Adrenal gland (tissue), 12 donors: ENCODE measurements around the gene C12orf57. TPM values are rescaled to one million over a fixed set of nuclear protein-coding genes. Genes with fewer than 3 reads are reported as not detected.

ENCODE experiments used
- DNase-seq, 7 donors: peaks; one replicate each; pipeline ENCODE4 v3.0.0-alpha.2; 2019 to 2020
- H3K27ac ChIP-seq, 5 donors: fragments of 200-600 bp; sonication (generic) in 4 of 5; 1 replicate in 3 of 5; 2 replicates in 2 of 5; pipeline versions ENCODE4 v1.5.1 to v1.8.0; 2016 to 2020; ENCODE audit warnings: mild to moderate bottlenecking in 1 of 5
- H3K27me3 ChIP-seq: fragments of 200-600 bp; 2 replicates; pipeline ENCODE4 v1.8.0; 2021
- H3K36me3 ChIP-seq, 2 donors: fragments of 200-600 bp; replicated peaks in 1 of 2; 1 replicate in 1 of 2; 2 replicates in 1 of 2; pipeline versions ENCODE4 v1.5.1 to v1.8.0; 2018 to 2022
- H3K4me1 ChIP-seq, 2 donors: fragments of 200-600 bp; replicated peaks in 1 of 2; 1 replicate in 1 of 2; 2 replicates in 1 of 2; pipeline versions ENCODE4 v1.5.1 to v1.8.0; 2018 to 2021
- H3K4me3 ChIP-seq, 4 donors: fragments of 200-600 bp; sonication (generic) in 3 of 4; one replicate each; pipeline ENCODE4 v1.5.1; 2016 to 2018
- H3K9me3 ChIP-seq, 3 donors: fragments of 200-600 bp; sonication (generic) in 1 of 3; replicated peaks in 1 of 3; 1 replicate in 2 of 3; 2 replicates in 1 of 3; pipeline versions ENCODE4 v1.5.1 to v1.8.0; 2016 to 2021
- POLR2A ChIP-seq, 2 donors: fragments of 450-650 bp; IDR thresholded peaks; one replicate each; pipeline ENCODE4 v1.6.1; 2017; ENCODE audit warnings: antibody characterized with exemption in 2 of 2, mild to moderate bottlenecking in 2 of 2, moderate library complexity in 1 of 2
- WGBS, 4 donors: extraction: QIAGEN DNeasy Blood & Tissue Kit in 2 of 4; methylation state at CpG; one replicate each; pipeline versions ENCODE4 v1.1.5 to v1.1.7; 2013 to 2017; 5-methylcytosine and 5-hydroxymethylcytosine counted together
- intact Hi-C, 2 donors: fragments of 100-400 bp; cut with DNase I; formaldehyde crosslinking; loops; one replicate each; pipeline versions ENCODE4 v1.14.1 to v1.15.0; 2022 to 2023
- polyA plus RNA-seq, 3 donors: library from polyadenylated mRNA; stranded (reverse); fragments of 200-250 nt in 2 of 3; fragments of 350-450 nt in 1 of 3; fragmentation: Illumina TruSeq in 1 of 3; extraction: RNeasy Lipid Tissue Mini Kit (QIAGEN cat#74804) in 1 of 3; gene quantifications; one replicate each; pipeline ENCODE4 v1.2.3, GENCODE V29; 2013 to 2014
- total RNA-seq, 9 donors: library from RNA; depleted of rRNA in 4 of 9; stranded (reverse); fragments of >200 nt in 4 of 9; fragments of 120-200 nt in 1 of 9; fragmentation: NEBNext Ultra II Directional in 1 of 9; extraction: Animal tissue kit (Norgen Biotek cat#: 25700) in 1 of 9; gene quantifications; one replicate each; pipeline versions ENCODE4 v1.1.0 to v1.2.4, GENCODE V29; 2013 to 2023
- TF ChIP-seq, protein P1 (sequence below), 6 experiments: fragments of 450-650 bp in 4 of 6; fragments of 200-600 bp in 2 of 6; sonication (generic) in 1 of 6; IDR thresholded peaks; 1 replicate in 5 of 6; 2 replicates in 1 of 6; pipeline versions ENCODE4 v1.5.1 to v1.8.0; 2016 to 2021; ENCODE audit warnings: antibody characterized with exemption in 6 of 6, mild to moderate bottlenecking in 2 of 6, moderate library complexity in 1 of 6
- donor health status: healthy with polysubstance abuse.
- donor health status: Bipolar disorder and iron deficiency.
- donor health status: DM: yes; HTN: yes; CAD: no.
- donor health status: DM: no; HTN: no; CAD: no.
- donor health status: DM: no; HTN: no; CAD: no.
- donor health status: DM: yes; HTN: yes; CAD: no.

The C12orf57 gene
- total and polyA plus RNA-seq, 12 donors, result 58.4 to 505 (median 277) TPM

DNA sequence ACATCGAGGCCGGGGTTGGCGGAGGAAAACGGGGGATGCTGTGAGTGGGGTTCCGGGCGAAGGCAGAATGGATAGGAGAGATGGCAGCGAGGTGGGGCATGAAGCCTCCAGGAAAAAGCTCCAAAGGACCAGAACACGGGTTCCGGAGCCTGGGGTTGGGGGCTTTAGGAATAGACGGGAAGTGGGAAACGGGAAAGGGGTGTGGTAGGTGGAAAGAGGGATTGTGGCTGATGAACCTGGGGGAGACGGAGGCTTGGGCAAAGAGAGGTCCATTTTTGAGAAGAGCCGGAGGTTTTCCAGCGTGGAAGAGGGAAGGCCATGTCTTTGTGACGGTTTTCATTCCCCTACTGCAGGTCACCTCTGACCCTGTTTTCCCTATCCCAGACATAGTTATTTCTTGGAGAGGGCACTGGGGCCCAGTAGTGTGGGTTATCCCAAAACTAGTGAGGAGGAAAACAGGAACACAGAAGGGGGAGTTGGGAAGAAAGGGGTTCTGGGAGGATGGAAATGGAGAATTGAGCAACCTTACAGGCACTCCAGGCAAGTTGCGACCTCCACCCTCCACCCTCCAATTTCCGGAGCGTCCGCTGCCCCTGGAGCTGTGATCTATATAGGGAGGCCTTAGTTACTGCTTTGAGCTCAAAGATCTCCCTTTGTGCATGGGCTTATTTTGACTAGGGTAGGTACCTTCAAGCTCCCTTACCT lies 15.0 kb upstream of the C12orf57 start:
- 2 to 6% (median 5%) methylated on average over 19 of the region's 19 CpGs for WGBS, 4 donors
- no peak for TF ChIP-seq POLR2A (IDR thresholded peaks at IDR 0.05)
- TF ChIP-seq, protein P1, sequence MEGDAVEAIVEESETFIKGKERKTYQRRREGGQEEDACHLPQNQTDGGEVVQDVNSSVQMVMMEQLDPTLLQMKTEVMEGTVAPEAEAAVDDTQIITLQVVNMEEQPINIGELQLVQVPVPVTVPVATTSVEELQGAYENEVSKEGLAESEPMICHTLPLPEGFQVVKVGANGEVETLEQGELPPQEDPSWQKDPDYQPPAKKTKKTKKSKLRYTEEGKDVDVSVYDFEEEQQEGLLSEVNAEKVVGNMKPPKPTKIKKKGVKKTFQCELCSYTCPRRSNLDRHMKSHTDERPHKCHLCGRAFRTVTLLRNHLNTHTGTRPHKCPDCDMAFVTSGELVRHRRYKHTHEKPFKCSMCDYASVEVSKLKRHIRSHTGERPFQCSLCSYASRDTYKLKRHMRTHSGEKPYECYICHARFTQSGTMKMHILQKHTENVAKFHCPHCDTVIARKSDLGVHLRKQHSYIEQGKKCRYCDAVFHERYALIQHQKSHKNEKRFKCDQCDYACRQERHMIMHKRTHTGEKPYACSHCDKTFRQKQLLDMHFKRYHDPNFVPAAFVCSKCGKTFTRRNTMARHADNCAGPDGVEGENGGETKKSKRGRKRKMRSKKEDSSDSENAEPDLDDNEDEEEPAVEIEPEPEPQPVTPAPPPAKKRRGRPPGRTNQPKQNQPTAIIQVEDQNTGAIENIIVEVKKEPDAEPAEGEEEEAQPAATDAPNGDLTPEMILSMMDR (IDR thresholded peaks at IDR 0.05), result no peak
- H3K27ac ChIP-seq, result peak overlapping the region; percentile 54 to 98 (median 93)
- peak overlapping the region; percentile 40 to 91 (median 76) for H3K4me3 ChIP-seq
- H3K27me3 ChIP-seq, result no peaks in the 10 kb centered on the region
- no peaks in the 10 kb centered on the region for H3K9me3 ChIP-seq
- no peak for DNase-seq
- peaks cover 0 to 6% of the 10 kb centered on the region in 2 donors for H3K36me3 ChIP-seq
- H3K4me1 ChIP-seq, result peaks cover 51 to 76% of the 10 kb centered on the region in 2 donors
- intact Hi-C loops, result no loop called here

DNA sequence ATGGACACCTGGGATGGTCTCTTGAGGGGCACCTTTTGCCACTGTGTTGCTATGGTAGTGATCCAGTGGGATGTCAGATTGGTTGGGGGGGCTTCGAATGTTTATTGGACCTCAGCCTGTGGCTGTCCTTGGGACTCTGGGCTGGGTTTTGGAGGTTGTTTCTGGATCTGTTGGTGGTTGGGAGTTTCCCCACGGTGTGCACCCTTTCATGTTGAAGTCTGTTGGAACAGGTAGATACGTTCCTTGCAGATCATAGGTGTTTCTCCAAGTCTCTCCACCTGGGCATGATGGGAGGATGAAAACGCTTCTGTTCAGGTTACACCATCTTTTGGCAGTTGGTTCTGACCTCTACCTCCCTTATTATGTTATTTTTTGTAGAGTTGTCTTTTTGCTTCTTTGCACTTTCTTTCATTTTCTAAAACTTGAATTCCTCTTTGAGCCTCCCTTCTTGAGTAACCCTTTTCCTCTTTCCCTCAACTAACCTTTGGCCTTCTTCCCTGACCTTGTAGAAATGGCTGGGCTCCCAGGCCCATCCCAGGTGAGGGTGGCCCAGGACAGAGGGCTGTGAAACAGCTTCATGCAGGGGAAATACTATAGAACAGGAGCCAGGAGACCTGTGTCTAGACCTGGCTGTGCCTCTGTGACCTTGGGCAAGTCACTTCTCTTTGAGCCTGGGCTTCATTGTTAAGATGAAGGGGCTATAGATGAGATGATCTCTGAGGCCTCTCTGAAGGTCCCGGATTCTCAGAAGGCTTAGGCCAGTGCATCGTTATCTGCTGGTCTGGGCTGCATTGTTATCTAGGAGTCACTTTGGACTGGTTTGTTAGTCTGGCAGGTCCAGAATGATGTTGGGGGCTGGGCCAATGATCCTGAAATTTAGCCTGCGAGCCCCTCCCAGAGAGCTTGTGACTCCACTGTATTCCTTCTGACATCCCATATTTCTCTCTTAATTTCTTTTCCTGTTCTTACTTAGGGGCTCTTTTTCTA lies 14.1 kb upstream of the C12orf57 start:
- Histone ChIP-seq H3K9me3 (no peaks in the 10 kb centered on the region), H3K27ac (peak overlapping the region in 4 of 5 donors; percentile 82 to 98 (median 94)), H3K4me1 (peaks cover 43 to 72% of the 10 kb centered on the region in 2 donors), H3K36me3 (peaks cover 0 to 15% of the 10 kb centered on the region in 2 donors), H3K4me3 (peak overlapping the region in 3 of 4 donors; percentile 22 to 91 (median 64)), H3K27me3 (no peaks in the 10 kb centered on the region)
- DNase-seq, result no peak
- WGBS, 4 donors, result 21 to 31% (median 28%) methylated on average over 7 of the region's 7 CpGs
- intact Hi-C loops, result no loop called here
- no peak for TF ChIP-seq POLR2A (IDR thresholded peaks at IDR 0.05)
- TF ChIP-seq, protein P1 (IDR thresholded peaks at IDR 0.05), result no peak

DNA sequence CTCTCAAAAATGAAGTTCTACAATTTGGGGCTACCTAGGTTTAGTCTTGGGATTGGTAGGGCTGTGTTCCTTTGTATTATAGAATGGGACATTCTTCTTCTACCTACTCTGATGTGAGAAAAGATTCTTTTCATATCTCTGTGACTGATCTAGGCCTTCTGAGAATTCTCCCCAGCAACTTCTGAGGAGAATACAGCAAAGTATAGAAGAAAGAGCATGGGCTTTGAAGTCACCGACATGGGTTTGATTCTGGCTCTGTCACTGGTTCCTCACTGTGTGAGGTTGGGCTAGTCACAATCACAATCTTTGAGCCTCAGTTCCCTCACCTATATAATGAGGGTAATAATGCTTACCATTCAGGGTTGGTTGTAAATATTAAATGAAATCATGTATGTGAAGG lies 11.1 kb upstream of the C12orf57 start:
- no peaks in the 10 kb centered on the region for H3K27me3 ChIP-seq
- DNase-seq, result no peak
- H3K36me3 ChIP-seq, result peaks cover 0 to 30% of the 10 kb centered on the region in 2 donors
- intact Hi-C loops, result no loop called here
- H3K27ac ChIP-seq, result peak overlapping the region in 3 of 5 donors; percentile 46 to 57 (median 57)
- H3K4me1 ChIP-seq, result peaks cover 25 to 65% of the 10 kb centered on the region in 2 donors
- H3K9me3 ChIP-seq, result no peaks in the 10 kb centered on the region
- TF ChIP-seq POLR2A (IDR thresholded peaks at IDR 0.05), result no peak
- TF ChIP-seq, protein P1 (IDR thresholded peaks at IDR 0.05), result no peak
- no peak overlapping the region for H3K4me3 ChIP-seq
- WGBS, 4 donors, result 33 to 75% (median 56%) methylated on average over 1 of the region's 1 CpG

DNA sequence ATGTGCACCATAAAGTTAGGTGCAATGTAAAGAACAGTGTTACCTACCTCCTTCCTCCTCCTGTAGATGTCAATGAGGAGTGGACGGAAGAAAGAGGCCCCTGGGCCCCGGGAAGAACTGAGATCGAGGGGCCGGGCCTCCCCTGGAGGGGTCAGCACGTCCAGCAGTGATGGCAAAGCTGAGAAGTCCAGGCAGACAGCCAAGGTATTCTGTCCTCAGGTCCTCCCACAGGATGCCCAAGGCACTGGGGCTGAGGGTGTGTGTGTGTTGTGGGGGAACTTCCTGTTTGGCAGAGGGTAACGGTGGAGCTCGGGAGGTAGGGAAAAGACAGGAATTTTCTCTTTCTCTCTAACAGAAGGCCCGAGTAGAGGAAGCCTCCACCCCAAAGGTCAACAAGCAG lies 9.7 kb upstream of the C12orf57 start:
- Histone ChIP-seq H3K27ac (peak overlapping the region in 3 of 5 donors; percentile 16 to 57 (median 57)), H3K9me3 (no peaks in the 10 kb centered on the region), H3K4me1 (peaks cover 32 to 74% of the 10 kb centered on the region in 2 donors), H3K36me3 (peaks cover 0 to 30% of the 10 kb centered on the region in 2 donors), H3K4me3 (no peak overlapping the region), H3K27me3 (no peaks in the 10 kb centered on the region)
- intact Hi-C loops, result no loop called here
- peak in 3 of 7 donors; percentile 38 to 54 (median 52) for DNase-seq
- TF ChIP-seq, protein P1 (IDR thresholded peaks at IDR 0.05), result no peak
- no peak for TF ChIP-seq POLR2A (IDR thresholded peaks at IDR 0.05)
- 39 to 52% (median 48%) methylated on average over 8 of the region's 8 CpGs for WGBS, 4 donors
